Esophagus muscularis mucosa (tissue), 4 donors: ENCODE data around the gene SERPINB7.

Source experiments
- EP300 ChIP-seq: sonication (generic); formaldehyde crosslinking; IDR thresholded peaks from one replicate; pipeline ENCODE4 v1.6.1; 2017; ENCODE audit warnings: antibody characterized with exemption
- POLR2A ChIP-seq: fragments of 450-650 bp; IDR thresholded peaks from one replicate; pipeline ENCODE4 v1.6.1; 2017; ENCODE audit warnings: antibody characterized with exemption, moderate library complexity, mild to moderate bottlenecking, low read depth
- POLR2AphosphoS5 ChIP-seq, 2 donors: sonication (generic); formaldehyde crosslinking; IDR thresholded peaks; one replicate each; pipeline ENCODE4 v1.6.1; 2017; ENCODE audit warnings: antibody characterized with exemption in 2 of 2
- TF ChIP-seq, protein P1 (sequence below), 3 experiments: fragments of 200-600 bp in 2 of 3; fragments of 450-650 bp in 1 of 3; sonication (generic) in 2 of 3; IDR thresholded peaks; one replicate each; pipeline ENCODE4 v1.5.1; 2017 to 2019; ENCODE audit warnings: antibody characterized with exemption in 3 of 3, mild to moderate bottlenecking in 2 of 3, moderate library complexity in 1 of 3

DNA sequence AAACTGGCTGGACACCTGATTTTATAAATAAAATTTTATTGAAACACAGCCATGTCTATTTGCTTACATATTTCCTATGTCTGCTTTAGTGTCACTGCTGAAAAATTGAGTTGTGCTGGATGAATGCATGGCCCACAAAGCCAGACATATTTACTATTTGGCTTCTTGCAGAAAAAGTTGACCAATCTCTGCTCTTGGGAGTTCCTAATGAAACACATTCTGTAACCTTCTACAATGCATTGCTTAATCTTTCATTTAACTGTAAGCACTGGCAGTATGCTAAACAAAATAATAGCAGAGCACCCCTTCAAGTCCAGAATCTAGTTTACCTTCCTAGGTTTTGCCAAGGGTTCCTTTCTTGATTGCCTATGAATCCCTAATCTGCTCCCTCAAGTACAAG, 17.7 kb upstream of the SERPINB7 start:
- TF ChIP-seq POLR2A (no peak), EP300 (no peak), POLR2AphosphoS5 (IDR thresholded peaks at IDR 0.05) (no peak)
- TF ChIP-seq, protein P1, sequence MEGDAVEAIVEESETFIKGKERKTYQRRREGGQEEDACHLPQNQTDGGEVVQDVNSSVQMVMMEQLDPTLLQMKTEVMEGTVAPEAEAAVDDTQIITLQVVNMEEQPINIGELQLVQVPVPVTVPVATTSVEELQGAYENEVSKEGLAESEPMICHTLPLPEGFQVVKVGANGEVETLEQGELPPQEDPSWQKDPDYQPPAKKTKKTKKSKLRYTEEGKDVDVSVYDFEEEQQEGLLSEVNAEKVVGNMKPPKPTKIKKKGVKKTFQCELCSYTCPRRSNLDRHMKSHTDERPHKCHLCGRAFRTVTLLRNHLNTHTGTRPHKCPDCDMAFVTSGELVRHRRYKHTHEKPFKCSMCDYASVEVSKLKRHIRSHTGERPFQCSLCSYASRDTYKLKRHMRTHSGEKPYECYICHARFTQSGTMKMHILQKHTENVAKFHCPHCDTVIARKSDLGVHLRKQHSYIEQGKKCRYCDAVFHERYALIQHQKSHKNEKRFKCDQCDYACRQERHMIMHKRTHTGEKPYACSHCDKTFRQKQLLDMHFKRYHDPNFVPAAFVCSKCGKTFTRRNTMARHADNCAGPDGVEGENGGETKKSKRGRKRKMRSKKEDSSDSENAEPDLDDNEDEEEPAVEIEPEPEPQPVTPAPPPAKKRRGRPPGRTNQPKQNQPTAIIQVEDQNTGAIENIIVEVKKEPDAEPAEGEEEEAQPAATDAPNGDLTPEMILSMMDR (IDR thresholded peaks at IDR 0.05), result no peak
